HG03575 (cell line): ENCODE results near the gene ATXN2.

Source experiments
- ATAC-seq: cut with Tn5 transposase; IDR thresholded peaks from one replicate; pipeline ENCODE4 v1.9.1; 2021; ENCODE audit not compliant: unreplicated experiment, insufficient number of reproducible peaks, low FRiP score; ENCODE audit errors: extremely low read depth

Gene ATXN2

GRCh38 chr12:111429828-111430432, 169.2 kb downstream of the ATXN2 start:
- no peak for ATAC-seq

GRCh38 chr12:111428728-111429175, 170.4 kb downstream of the ATXN2 start:
- no peak for ATAC-seq

GRCh38 chr12:111428081-111428727, 170.9 kb downstream of the ATXN2 start:
- ATAC-seq, result no peak

- ATAC-seq, result no peak
These were observed 171.6 kb downstream of the ATXN2 start for GRCh38 chr12:111427417-111428074.

GRCh38 chr12:111426344-111427185, 172.6 kb downstream of the ATXN2 start:
- no peak for ATAC-seq

GRCh38 chr12:111425655-111426054, 173.5 kb downstream of the ATXN2 start:
- no peak for ATAC-seq

GRCh38 chr12:111424793-111425251, 174.3 kb downstream of the ATXN2 start:
- ATAC-seq, result no peak

- ATAC-seq, result no peak
These were observed 174.8 kb downstream of the ATXN2 start for GRCh38 chr12:111424189-111424792.

GRCh38 chr12:111420494-111420893, 178.6 kb downstream of the ATXN2 start:
- ATAC-seq, result no peak

GRCh38 chr12:111419784-111420183, 179.3 kb downstream of the ATXN2 start:
- ATAC-seq, result no peak

- no peak for ATAC-seq
These were observed 180.6 kb downstream of the ATXN2 start for GRCh38 chr12:111418594-111418880.

GRCh38 chr12:111417784-111418593, 181.1 kb downstream of the ATXN2 start:
- no peak for ATAC-seq

- no peak for ATAC-seq
These were observed 181.8 kb downstream of the ATXN2 start for GRCh38 chr12:111417290-111417689.

GRCh38 chr12:111414711-111415252, 184.3 kb downstream of the ATXN2 start:
- ATAC-seq, result no peak

GRCh38 chr12:111413442-111414086, 185.6 kb downstream of the ATXN2 start:
- no peak for ATAC-seq

- ATAC-seq, result no peak
These were observed 186.2 kb downstream of the ATXN2 start for GRCh38 chr12:111412830-111413441.
